H1 (cell line): ENCODE measurements around the gene AGAP3. TPM values are rescaled to one million over a fixed set of nuclear protein-coding genes. Genes with fewer than 3 reads are reported as not detected.

Source experiments
- CHD1 ChIP-seq: IDR thresholded peaks from 2 replicates; pipeline ENCODE4 v1.6.1; 2012; ENCODE audit warnings: low read depth, low read length, improper control_type of control experiment
- CHD7 ChIP-seq: fragments of 300-600 bp; sonication (generic); IDR thresholded peaks from 2 replicates; pipeline ENCODE4 v1.7.1; 2012; ENCODE audit warnings: low read length, moderate library complexity, mild to moderate bottlenecking, inconsistent platforms; ENCODE audit not compliant: insufficient replicate concordance
- GABPA ChIP-seq: IDR thresholded peaks from 2 replicates; pipeline ENCODE4 v1.6.1; 2011; ENCODE audit warnings: mild to moderate bottlenecking, low read length, moderate library complexity, borderline replicate concordance; ENCODE audit not compliant: insufficient read depth
- HDAC2 ChIP-seq, 2 experiments: fragments of 300-600 bp in 1 of 2; sonication (generic) in 1 of 2; IDR thresholded peaks; 2 replicates each; pipeline ENCODE4 v1.6.1; 2011 to 2012; ENCODE audit warnings: low read depth in 2 of 2, low read length in 2 of 2, mild to moderate bottlenecking in 2 of 2, moderate library complexity in 2 of 2, borderline replicate concordance in 1 of 2, inconsistent platforms in 1 of 2
- MAX ChIP-seq: IDR thresholded peaks from 2 replicates; pipeline ENCODE4 v1.6.1; 2012; ENCODE audit warnings: inconsistent platforms
- SIN3A ChIP-seq, 2 experiments: IDR thresholded peaks in 1 of 2; conservative IDR thresholded peaks in 1 of 2; 2 replicates each; pipeline ENCODE4 v1.6.1; 2011 to 2012; ENCODE audit warnings: low read length in 2 of 2, improper control_type of control experiment in 1 of 2, low read depth in 1 of 2, mild to moderate bottlenecking in 1 of 2
- TBP ChIP-seq: IDR thresholded peaks from 2 replicates; pipeline ENCODE4 v1.6.1; 2011; ENCODE audit warnings: low read depth, low read length, improper control_type of control experiment
- polyA plus RNA-seq, 7 experiments: library from polyadenylated mRNA; depleted of rRNA in 3 of 7; stranded (reverse) in 5 of 7; unstranded in 2 of 7; fragments of >200 nt in 5 of 7; fragments of 200-250 nt in 2 of 7; gene quantifications; 1 replicate in 5 of 7; 2 replicates in 1 of 7; 4 replicates in 1 of 7; pipeline versions ENCODE4 v1.2.1 to v1.2.3, GENCODE V29; 2011 to 2013; ENCODE audit warnings: missing spikeins in 2 of 7, mixed read lengths in 2 of 7
- total RNA-seq: library from RNA; stranded (reverse); fragmentation: NEBNext Ultra II Directional; extraction: Animal tissue kit (Norgen Biotek cat#: 25700); gene quantifications from 2 replicates; pipeline ENCODE4 v1.2.1, GENCODE V29; 2021

Gene AGAP3
- total and polyA plus RNA-seq, 2 of the 8 experiments (the other 6 are each of a cell fraction or from before 2014, with no cell fraction given): 66.4 to 120 TPM

- TF ChIP-seq CHD7 (no peak), GABPA (no peak), SIN3A (conservative IDR thresholded peaks at IDR 0.05 in 1 of 2, IDR thresholded peaks at IDR 0.05 in 1 of 2; ENCODE audit: low read depth in 1 of 2, low read length in 2 of 2) (no peak), TBP (no peak), HDAC2 (IDR thresholded peaks at IDR 0.05; ENCODE audit: borderline replicate concordance in 1 of 2, low read depth in 2 of 2, low read length in 2 of 2) (no peak), CHD1 (no peak), MAX (no peak)
Observed at GRCh38 chr7:151150388-151150787, 64.1 kb downstream of the AGAP3 start (continued).
